Subcutaneous preadipocyte (primary cell): ENCODE data around the gene CTNNAL1. TPM values are rescaled to one million over a fixed set of nuclear protein-coding genes. Genes with fewer than 3 reads are reported as not detected.

Source experiments
- small RNA-seq: library from RNA; depleted of rRNA; stranded (forward); fragments of <200 nt; gene quantifications from one replicate; pipeline ENCODE3, GENCODE V24; 2012
- total RNA-seq: library from RNA; depleted of rRNA; stranded (reverse); fragments of >200 nt; gene quantifications from 2 replicates; pipeline ENCODE4 v1.2.3, GENCODE V29; 2012

The CTNNAL1 gene
- 69.8 and 103 TPM in 2 replicates for total RNA-seq

GRCh38 chr9:109012876-109013678, at the start of gene CTNNAL1:
Gene CTNNAL1 (minus strand): TSS chr9:109013499. CDS start chr9:109013442, 57 bp downstream.

GRCh38 chr9:108934323-108934893, 78.9 kb downstream of the CTNNAL1 start, which contains the start of gene ABITRAM:
Gene ABITRAM (plus strand): TSS chr9:108934400. CDS start chr9:108934487, 87 bp downstream.

GRCh38 chr9:108933718-108934322, 79.5 kb downstream of the CTNNAL1 start, which contains the start of gene ELP1:
Gene ELP1 (minus strand): TSS chr9:108934124. CDS start chr9:108931146, 2,978 bp downstream.

Small RNAs within 50 kb of the gene (small RNA-seq; reads per million reads assigned to genes)
- 3.0 reads per million, percentile 87 among the genes with 10 or more reads in this experiment for gene MIR32
- not detected for gene RF00019

Other genes starting within 250 kb of the CTNNAL1 start
- under 0.01 TPM in 2 replicates for gene ACTL7B, start 157.5 kb downstream of the CTNNAL1 start, total RNA-seq
- gene ACTL7A, start 151.2 kb downstream of the CTNNAL1 start, total RNA-seq = not detected in 2 replicates
- 30.1 and 38.9 TPM in 2 replicates for gene ELP1, start 79.4 kb downstream of the CTNNAL1 start, total RNA-seq
- 10.0 and 10.3 TPM in 2 replicates for gene ABITRAM, start 79.1 kb downstream of the CTNNAL1 start, total RNA-seq
- gene TMEM245, start 106.4 kb upstream of the CTNNAL1 start, total RNA-seq = 29.8 and 43.2 TPM in 2 replicates
- under 0.01 TPM in 1 of 2 replicates, not detected in the other for gene FRRS1L, start 153.8 kb upstream of the CTNNAL1 start, total RNA-seq